ENCODE measurements around the gene INHBA.

DNA sequence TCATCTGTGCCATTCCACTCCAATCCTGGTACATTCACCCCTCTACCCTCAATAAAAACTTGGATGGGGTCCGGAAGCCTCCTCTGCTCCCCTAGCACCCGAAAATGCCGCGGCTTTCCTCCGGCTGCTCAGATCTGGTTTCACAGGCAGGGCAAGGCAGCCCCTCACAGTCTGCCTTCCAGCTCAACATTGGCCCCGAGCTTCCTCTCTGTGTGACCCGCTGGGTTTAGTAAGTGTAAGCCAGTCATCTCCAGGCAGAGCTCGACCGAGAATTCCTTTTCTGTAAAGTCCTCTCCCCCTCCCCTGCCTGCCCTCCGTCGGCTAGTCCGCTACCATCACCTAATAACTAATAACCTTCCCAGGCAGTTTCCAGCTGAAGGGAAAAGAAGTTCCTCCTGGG, 3.4 kb downstream of the INHBA start:
- TF ChIP-seq, protein P1, sequence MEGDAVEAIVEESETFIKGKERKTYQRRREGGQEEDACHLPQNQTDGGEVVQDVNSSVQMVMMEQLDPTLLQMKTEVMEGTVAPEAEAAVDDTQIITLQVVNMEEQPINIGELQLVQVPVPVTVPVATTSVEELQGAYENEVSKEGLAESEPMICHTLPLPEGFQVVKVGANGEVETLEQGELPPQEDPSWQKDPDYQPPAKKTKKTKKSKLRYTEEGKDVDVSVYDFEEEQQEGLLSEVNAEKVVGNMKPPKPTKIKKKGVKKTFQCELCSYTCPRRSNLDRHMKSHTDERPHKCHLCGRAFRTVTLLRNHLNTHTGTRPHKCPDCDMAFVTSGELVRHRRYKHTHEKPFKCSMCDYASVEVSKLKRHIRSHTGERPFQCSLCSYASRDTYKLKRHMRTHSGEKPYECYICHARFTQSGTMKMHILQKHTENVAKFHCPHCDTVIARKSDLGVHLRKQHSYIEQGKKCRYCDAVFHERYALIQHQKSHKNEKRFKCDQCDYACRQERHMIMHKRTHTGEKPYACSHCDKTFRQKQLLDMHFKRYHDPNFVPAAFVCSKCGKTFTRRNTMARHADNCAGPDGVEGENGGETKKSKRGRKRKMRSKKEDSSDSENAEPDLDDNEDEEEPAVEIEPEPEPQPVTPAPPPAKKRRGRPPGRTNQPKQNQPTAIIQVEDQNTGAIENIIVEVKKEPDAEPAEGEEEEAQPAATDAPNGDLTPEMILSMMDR (conservative IDR thresholded peaks at IDR 0.05; ENCODE audit: low read length) = no peak
- no peak for TF ChIP-seq EZH2phosphoT487 (IDR thresholded peaks at IDR 0.05; ENCODE audit: borderline replicate concordance)

All from Loucy (cell line).